Gastrocnemius medialis (tissue), 4 donors: ENCODE measurements around the gene SRRM3. TPM values are rescaled to one million over a fixed set of nuclear protein-coding genes. Genes with fewer than 3 reads are reported as not detected.
A peak's percentile ranks its signal among the peaks of the same experiment; 100 is the strongest.
"Not testable (repeated sequence)": the region's sequence is repeated elsewhere in the genome, so short reads cannot be mapped to it uniquely, and the experiment has no call there.

Experiments
- ATAC-seq, 2 donors: fragments of 150-250 bp; one replicate each; pipeline ENCODE4 v1.9.1; 2016
- DNase-seq, 2 donors: peaks; one replicate each; pipeline ENCODE4 v3.0.0-alpha.2; 2019
- H3K27ac ChIP-seq, 4 donors: fragments of 200-600 bp; sonication (generic); 1 replicate in 1 of 4; 2 replicates in 3 of 4; pipeline ENCODE4 v1.5.1; 2016 to 2018; ENCODE audit warnings: mild to moderate bottlenecking in 2 of 4, moderate library complexity in 1 of 4
- H3K27me3 ChIP-seq, 3 donors: fragments of 200-600 bp; sonication (generic) in 2 of 3; 1 replicate in 1 of 3; 2 replicates in 2 of 3; pipeline versions ENCODE4 v1.5.1 to v1.6.0; 2016 to 2019; ENCODE audit warnings: mild to moderate bottlenecking in 1 of 3, moderate library complexity in 1 of 3
- H3K36me3 ChIP-seq, 2 donors: fragments of 200-600 bp; sonication (generic) in 1 of 2; one replicate each; pipeline ENCODE4 v1.5.1; 2017 to 2018
- H3K4me1 ChIP-seq, 2 donors: fragments of 200-600 bp; sonication (generic) in 1 of 2; one replicate each; pipeline ENCODE4 v1.5.1; 2016 to 2017; ENCODE audit warnings: mild to moderate bottlenecking in 2 of 2
- H3K4me3 ChIP-seq, 4 donors: fragments of 200-600 bp; sonication (generic) in 3 of 4; 1 replicate in 1 of 4; 2 replicates in 3 of 4; pipeline ENCODE4 v1.5.1; 2016 to 2019; ENCODE audit warnings: mild to moderate bottlenecking in 2 of 4
- H3K9me3 ChIP-seq, 3 donors: fragments of 200-600 bp; sonication (generic) in 2 of 3; 1 replicate in 1 of 3; 2 replicates in 2 of 3; pipeline ENCODE4 v1.5.1; 2016 to 2019
- POLR2A ChIP-seq, 2 donors: fragments of 450-650 bp; IDR thresholded peaks; one replicate each; pipeline ENCODE4 v1.6.1; 2017; ENCODE audit warnings: antibody characterized with exemption in 2 of 2, mild to moderate bottlenecking in 2 of 2, moderate library complexity in 2 of 2
- in situ Hi-C, 4 donors: fragments of 200-750 bp; cut with MboI; loops; one replicate each; pipeline versions ENCODE4 v1.15.0 to v1.8.0; 2017; ENCODE audit warnings: low sequenced_read_pairs in 4 of 4
- intact Hi-C: fragments of 100-400 bp; cut with DNase I; formaldehyde crosslinking; loops from one replicate; pipeline ENCODE4 v1.15.1; 2023; ENCODE audit warnings: low total_unique reads
- total RNA-seq, 4 donors: library from RNA; depleted of rRNA; stranded (reverse); fragments of >200 nt; gene quantifications; one replicate each; pipeline versions ENCODE4 v1.1.0 to v1.2.3, GENCODE V29; 2016
- TF ChIP-seq, protein P1 (sequence below), 5 experiments: fragments of 450-650 bp in 3 of 5; fragments of 200-600 bp in 2 of 5; sonication (generic) in 2 of 5; IDR thresholded peaks in 4 of 5; conservative IDR thresholded peaks in 1 of 5; 1 replicate in 4 of 5; 2 replicates in 1 of 5; pipeline ENCODE4 v1.5.1; 2016 to 2019; ENCODE audit warnings: antibody characterized with exemption in 5 of 5, mild to moderate bottlenecking in 3 of 5, moderate library complexity in 3 of 5

The SRRM3 gene
- total RNA-seq, 4 donors from 2014 or later: 0.53 to 1.2 (median 0.84) TPM

DNA sequence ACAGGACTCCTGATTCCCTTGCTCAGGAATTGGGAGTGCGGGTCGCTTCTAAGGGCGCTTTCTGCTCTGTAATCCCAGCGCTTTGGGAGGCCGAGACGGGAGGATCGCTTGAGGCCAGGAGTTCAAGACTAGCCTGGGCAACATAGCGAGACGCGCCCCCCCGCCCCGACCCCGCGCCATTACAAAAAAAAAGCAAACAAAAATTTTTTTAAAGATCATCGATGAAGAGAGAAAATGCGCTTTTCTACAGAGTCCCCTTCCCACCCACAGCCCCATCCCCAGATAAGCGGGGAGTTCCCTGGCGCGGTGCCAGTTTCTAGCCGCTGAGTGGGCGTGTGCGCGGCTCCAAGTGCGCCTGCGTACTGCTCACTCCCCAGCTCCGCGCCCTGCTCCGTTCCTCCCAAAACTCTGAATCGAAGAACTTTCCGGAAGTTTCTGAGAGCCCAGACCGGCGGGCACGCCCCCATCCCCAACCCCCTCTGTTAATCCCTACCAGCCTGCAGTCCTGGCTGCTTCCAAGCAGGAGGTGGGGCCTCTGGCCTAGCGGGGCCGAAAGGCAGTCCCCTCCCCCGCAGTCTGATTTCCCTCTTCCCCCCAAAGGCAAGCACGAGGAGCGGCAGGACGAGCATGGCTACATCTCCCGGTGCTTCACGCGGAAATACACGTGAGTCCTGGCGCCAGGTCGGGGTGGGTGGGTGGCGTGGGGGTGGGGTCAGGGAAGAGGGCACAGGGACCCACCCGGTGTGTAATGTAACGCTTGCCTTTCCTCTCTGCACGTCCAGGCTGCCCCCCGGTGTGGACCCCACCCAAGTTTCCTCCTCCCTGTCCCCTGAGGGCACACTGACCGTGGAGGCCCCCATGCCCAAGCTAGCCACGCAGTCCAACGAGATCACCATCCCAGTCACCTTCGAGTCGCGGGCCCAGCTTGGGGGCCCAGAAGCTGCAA lies 101.8 kb downstream of the SRRM3 start:
- in situ Hi-C loops (no loop called here), intact Hi-C loops (no loop called here)
- peak; percentile 68 to 80 for DNase-seq
- Histone ChIP-seq H3K27me3 (no peaks in the 10 kb centered on the region), H3K36me3 (peaks cover 0 to 13% of the 10 kb centered on the region in 2 donors), H3K4me3 (peak overlapping the region; percentile 87 to 97 (median 95)), H3K9me3 (no peaks in the 10 kb centered on the region), H3K27ac (peak overlapping the region; percentile 99 to 100 (median 100)), H3K4me1 (peaks cover 54 to 61% of the 10 kb centered on the region in 2 donors)
- TF ChIP-seq, protein P1, sequence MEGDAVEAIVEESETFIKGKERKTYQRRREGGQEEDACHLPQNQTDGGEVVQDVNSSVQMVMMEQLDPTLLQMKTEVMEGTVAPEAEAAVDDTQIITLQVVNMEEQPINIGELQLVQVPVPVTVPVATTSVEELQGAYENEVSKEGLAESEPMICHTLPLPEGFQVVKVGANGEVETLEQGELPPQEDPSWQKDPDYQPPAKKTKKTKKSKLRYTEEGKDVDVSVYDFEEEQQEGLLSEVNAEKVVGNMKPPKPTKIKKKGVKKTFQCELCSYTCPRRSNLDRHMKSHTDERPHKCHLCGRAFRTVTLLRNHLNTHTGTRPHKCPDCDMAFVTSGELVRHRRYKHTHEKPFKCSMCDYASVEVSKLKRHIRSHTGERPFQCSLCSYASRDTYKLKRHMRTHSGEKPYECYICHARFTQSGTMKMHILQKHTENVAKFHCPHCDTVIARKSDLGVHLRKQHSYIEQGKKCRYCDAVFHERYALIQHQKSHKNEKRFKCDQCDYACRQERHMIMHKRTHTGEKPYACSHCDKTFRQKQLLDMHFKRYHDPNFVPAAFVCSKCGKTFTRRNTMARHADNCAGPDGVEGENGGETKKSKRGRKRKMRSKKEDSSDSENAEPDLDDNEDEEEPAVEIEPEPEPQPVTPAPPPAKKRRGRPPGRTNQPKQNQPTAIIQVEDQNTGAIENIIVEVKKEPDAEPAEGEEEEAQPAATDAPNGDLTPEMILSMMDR (IDR thresholded peaks at IDR 0.05 in 4 of 5, conservative IDR thresholded peaks at IDR 0.05 in 1 of 5): no peak
- peak; percentile 46 to 66 for TF ChIP-seq POLR2A (IDR thresholded peaks at IDR 0.05)
- ATAC-seq: peak in 1 of 2 donors; percentile 17

DNA sequence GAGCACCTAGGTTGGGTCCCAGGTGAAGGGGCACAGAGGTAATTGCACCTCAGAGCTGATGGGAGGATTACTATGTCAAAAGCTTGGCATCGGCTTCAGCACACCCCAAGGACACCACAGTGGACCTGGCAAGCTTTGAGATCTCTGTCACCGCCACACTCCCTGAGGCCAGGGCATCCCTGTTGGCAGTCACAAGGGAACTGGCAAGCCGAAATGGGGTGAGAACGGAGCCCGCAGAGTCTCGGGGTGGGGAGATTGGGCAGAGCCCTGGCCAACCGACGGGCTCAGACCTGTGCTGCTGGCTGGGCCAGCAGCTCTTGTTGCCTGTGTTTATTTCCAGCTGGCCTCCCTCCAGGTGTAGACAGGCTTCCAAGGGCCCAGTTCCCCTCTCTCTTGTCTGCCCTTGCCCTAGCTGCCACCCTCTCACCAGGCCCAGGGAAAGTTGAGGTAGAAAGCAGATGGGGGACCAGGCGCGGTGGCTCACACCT lies 103.2 kb downstream of the SRRM3 start:
- intact Hi-C loops: no loop called here
- TF ChIP-seq POLR2A (IDR thresholded peaks at IDR 0.05): peak in 1 of 2 donors; percentile 25
- TF ChIP-seq, protein P1 (IDR thresholded peaks at IDR 0.05 in 4 of 5, conservative IDR thresholded peaks at IDR 0.05 in 1 of 5): peak in 1 of 5 experiments; percentile 17
- in situ Hi-C loops: no loop called here
- peak; percentile 90 to 97 for DNase-seq
- ATAC-seq: peak; percentile 35 to 46
- Histone ChIP-seq H3K4me1 (peaks cover 54 to 62% of the 10 kb centered on the region in 2 donors), H3K27me3 (no peaks in the 10 kb centered on the region), H3K9me3 (no peaks in the 10 kb centered on the region), H3K4me3 (peak overlapping the region in 3 of 4 donors; percentile 87 to 95 (median 95)), H3K27ac (peak overlapping the region; percentile 99 to 100 (median 100)), H3K36me3 (peaks cover 0 to 13% of the 10 kb centered on the region in 2 donors)

DNA sequence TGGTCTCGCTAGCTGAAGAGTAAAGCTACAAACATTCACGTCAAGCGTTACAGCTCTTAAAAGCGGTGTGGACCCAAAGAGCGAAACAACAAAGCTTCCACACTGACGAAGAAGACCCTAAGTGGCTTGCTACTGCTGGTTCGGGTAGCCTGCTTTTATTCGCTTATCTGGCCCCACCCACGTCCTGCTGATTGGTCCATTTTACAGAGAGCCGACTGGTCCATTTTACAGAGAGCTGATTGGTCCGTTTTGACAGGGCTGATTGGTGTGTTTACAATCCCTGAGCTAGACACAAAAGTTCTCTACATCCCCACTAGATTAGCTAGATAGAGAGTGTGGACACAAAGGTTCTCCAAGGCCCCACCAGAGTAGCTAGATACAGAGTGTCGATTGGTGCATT lies 107.2 kb downstream of the SRRM3 start:
- H3K27me3 ChIP-seq, H3K36me3 ChIP-seq, intact Hi-C loops, DNase-seq, H3K9me3 ChIP-seq, in situ Hi-C loops, ATAC-seq, H3K4me3 ChIP-seq: not testable (repeated sequence)
- H3K27ac ChIP-seq: peak overlapping the region; percentile 99 to 100 (median 100)
- H3K4me1 ChIP-seq: peaks cover 48 to 51% of the 10 kb centered on the region in 2 donors

DNA sequence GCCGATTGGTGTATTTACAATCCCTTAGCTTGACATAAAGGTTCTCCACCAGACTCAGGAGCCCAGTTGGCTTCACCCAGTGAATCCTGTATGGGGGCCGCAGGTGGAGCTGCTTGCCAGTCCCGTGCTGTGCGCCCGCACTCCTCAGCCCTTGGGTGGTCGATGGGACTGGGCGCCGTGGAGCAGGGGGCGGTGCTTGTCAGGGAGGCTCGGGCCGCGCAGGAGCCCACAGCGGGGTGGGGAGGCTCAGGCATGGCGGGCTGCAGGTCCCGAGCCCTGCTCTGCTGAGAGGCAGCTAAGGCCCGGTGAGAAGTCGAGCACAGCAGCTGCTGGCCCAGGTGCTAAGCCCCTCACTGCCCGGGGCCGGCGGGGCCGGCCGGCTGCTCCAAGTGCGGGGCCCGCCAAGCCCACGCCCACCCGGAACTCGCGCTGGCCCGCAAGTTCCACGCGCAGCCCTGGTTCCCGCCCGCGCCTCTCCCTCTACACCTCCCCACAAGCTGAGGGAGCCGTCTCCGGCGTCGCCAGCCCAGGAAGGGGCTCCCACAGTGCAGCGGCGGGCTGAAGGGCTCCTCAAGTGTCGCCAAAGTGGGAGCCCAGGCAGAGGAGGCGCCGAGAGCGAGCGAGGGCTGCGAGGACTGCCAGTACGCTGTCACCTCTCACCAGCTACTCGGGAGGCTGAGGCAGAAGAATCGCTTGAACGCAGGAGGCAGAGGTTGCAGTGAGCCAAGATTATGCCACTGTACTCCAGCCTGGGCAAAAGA lies 107.8 kb downstream of the SRRM3 start:
- intact Hi-C loops, H3K9me3 ChIP-seq, H3K36me3 ChIP-seq, DNase-seq, ATAC-seq, H3K27me3 ChIP-seq, H3K4me3 ChIP-seq: not testable (repeated sequence)
- in situ Hi-C loops: loop anchor here (5.0 to 10.0 kb wide), 2 partner anchors 132 to 135 kb away; no protein-coding TSS in a partner anchor
- Histone ChIP-seq H3K4me1 (peaks cover 44 to 45% of the 10 kb centered on the region in 2 donors), H3K27ac (peak overlapping the region; percentile 83 to 100 (median 99))

DNA sequence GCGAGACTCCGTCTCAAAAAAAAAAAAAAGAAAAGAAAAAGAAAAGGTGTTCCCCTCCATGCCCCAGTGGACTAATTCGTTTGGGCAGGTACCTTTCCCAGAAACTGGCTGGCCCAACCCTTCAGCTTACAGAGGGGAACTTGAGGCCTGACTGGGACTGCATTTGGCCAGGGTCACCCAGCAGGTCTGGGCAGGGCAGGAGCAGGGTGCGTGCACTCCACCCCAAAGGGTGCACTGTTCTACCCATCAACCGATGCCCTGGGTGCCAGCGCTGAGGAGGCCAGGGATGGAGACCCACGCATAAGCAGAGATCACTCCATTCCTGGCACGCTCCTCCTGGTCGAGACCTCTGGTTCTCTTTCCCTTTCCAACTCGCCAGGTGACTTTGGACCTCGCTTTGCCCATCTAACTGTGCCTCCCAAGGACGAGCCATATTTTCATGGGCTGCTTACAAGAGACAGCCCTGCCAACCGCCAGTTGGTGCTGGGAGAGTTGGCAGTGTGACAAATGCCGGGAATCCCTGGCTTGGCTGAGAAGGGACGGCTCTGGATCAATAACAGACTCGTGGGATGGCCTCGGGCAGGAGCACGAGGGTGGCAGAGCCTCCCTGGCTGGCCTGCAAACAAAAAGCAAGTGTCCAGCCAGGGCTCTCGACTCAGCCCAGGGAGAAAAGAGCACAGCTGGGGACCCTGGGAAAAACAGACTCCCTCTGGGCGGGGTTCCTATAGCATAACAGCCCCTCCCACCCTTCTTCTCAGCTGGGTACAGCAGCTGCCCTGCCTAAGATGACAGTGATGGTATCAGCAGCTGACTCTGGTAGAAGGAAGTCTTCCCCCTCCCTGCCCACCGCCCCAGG lies 108.6 kb downstream of the SRRM3 start:
- in situ Hi-C loops: loop anchor here (5.0 to 10.0 kb wide), 2 partner anchors 133 to 136 kb away; no protein-coding TSS in a partner anchor
- Histone ChIP-seq H3K4me1 (peaks cover 36 to 43% of the 10 kb centered on the region in 2 donors), H3K4me3 (peak overlapping the region in 2 of 4 donors; percentile 11 to 24), H3K27me3 (no peaks in the 10 kb centered on the region), H3K36me3 (no peaks in the 10 kb centered on the region), H3K9me3 (no peaks in the 10 kb centered on the region), H3K27ac (peak overlapping the region; percentile 78 to 100 (median 91))
- DNase-seq (peak in 1 of 2 donors; percentile 60), ATAC-seq (peak in 1 of 2 donors; percentile 0)
- intact Hi-C loops: no loop called here
- TF ChIP-seq, protein P1 (IDR thresholded peaks at IDR 0.05 in 4 of 5, conservative IDR thresholded peaks at IDR 0.05 in 1 of 5): no peak
- peak in 1 of 2 donors; percentile 13 for TF ChIP-seq POLR2A (IDR thresholded peaks at IDR 0.05)

DNA sequence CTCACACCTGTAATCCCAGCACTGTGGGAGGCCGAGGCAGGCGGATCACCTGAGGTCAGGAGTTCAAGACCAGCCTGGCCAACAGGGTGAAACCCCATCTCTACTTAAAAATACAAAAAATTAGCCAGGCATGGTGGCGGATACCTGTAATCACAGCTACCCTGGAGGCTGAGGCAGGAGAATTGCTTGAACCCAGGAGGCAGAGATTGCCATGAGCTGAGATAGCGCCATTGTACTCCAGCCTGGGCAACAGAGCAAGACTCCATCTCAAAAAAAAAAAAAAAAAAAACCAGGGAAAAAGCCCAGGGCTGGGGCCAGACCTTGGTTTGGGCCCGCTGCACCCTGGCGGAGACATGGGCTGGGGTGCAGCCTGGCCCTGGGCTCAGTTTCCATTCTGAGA lies 110.1 kb downstream of the SRRM3 start:
- H3K36me3 ChIP-seq, intact Hi-C loops, H3K27me3 ChIP-seq, H3K4me3 ChIP-seq, DNase-seq, ATAC-seq, H3K9me3 ChIP-seq: not testable (repeated sequence)
- in situ Hi-C loops: loop anchor here (5.0 to 10.0 kb wide), 2 partner anchors 135 to 137 kb away; no protein-coding TSS in a partner anchor
- H3K27ac ChIP-seq: peak overlapping the region; percentile 78 to 100 (median 91)
- H3K4me1 ChIP-seq: peaks cover 23 to 32% of the 10 kb centered on the region in 2 donors
